SK-N-SH (cell line): ENCODE results near the gene DAB1. TPM values are rescaled to one million over a fixed set of nuclear protein-coding genes. Genes with fewer than 3 reads are reported as not detected.

Experiments used
- CTCF ChIA-PET: fragments of 300-600, 350-600 bp; formaldehyde crosslinking; extraction: SDS; loops from one replicate; lab custom pipeline; 2021; lab: Yijun Ruan, JAX
- POLR2A ChIA-PET: fragments of 350-600 bp; sonication (Branson Sonifier 250); formaldehyde crosslinking; extraction: SDS; loops from one replicate; lab custom pipeline; 2020; ENCODE audit warnings: antibody characterized with exemption, inconsistent platforms; lab: Yijun Ruan, JAX
- DNase-seq: peaks from one replicate; pipeline ENCODE4 v3.0.0; 2012
- H2AFZ ChIP-seq: fragments of 200-600 bp; sonication (generic); 2 replicates; pipeline ENCODE4 v1.8.1; 2016; ENCODE audit warnings: antibody characterized with exemption, mild to moderate bottlenecking, low read depth
- H3F3A ChIP-seq: fragments of 200-600 bp; sonication (generic); replicated peaks from 2 replicates; pipeline ENCODE3; 2016; ENCODE audit warnings: antibody characterized with exemption, mild to moderate bottlenecking; ENCODE audit not compliant: insufficient read depth
- H3K27ac ChIP-seq, 2 experiments: fragments of 200-500 bp in 1 of 2; fragments of 200-600 bp in 1 of 2; sonication (Bioruptor generic) in 1 of 2; sonication (generic), shearing (Covaris generic) in 1 of 2; 2 replicates each; pipeline versions ENCODE4 v1.5.1 to v1.6.1; 2014 to 2016; ENCODE audit warnings: low read depth in 2 of 2, inconsistent platforms in 1 of 2, low read length in 1 of 2, mild to moderate bottlenecking in 1 of 2, mixed read lengths in 1 of 2
- H3K27me3 ChIP-seq: fragments of 200-600 bp; sonication (generic), shearing (Covaris generic); 2 replicates; pipeline ENCODE4 v1.6.1; 2016; ENCODE audit warnings: mixed run types; ENCODE audit not compliant: insufficient read depth
- H3K36me3 ChIP-seq, 2 experiments: fragments of 200-500 bp in 1 of 2; fragments of 200-600 bp in 1 of 2; sonication (Bioruptor generic) in 1 of 2; sonication (generic) in 1 of 2; replicated peaks in 1 of 2; 2 replicates each; pipeline versions ENCODE3 to v1.5.1; 2014 to 2016; ENCODE audit warnings: low read length in 1 of 2, mild to moderate bottlenecking in 1 of 2; ENCODE audit not compliant: insufficient read depth in 2 of 2, control insufficient read depth in 1 of 2
- H3K4me1 ChIP-seq, 2 experiments: fragments of 200-500 bp in 1 of 2; fragments of 200-600 bp in 1 of 2; sonication (Bioruptor generic) in 1 of 2; sonication (generic), shearing (Covaris generic) in 1 of 2; 2 replicates each; pipeline versions ENCODE4 v1.5.1 to v1.6.1; 2014 to 2016; ENCODE audit warnings: low read depth in 1 of 2, low read length in 1 of 2, mixed run types in 1 of 2; ENCODE audit not compliant: insufficient read depth in 2 of 2, control insufficient read depth in 1 of 2
- H3K4me2 ChIP-seq: fragments of 200-600 bp; sonication (generic), shearing (Covaris generic); 2 replicates; pipeline ENCODE4 v1.6.1; 2017; ENCODE audit warnings: mixed run types
- H3K4me3 ChIP-seq, 2 experiments: fragments of 200-500 bp in 1 of 2; fragments of 200-600 bp in 1 of 2; sonication (Bioruptor generic) in 1 of 2; sonication (generic), shearing (Covaris generic) in 1 of 2; 2 replicates each; pipeline versions ENCODE4 v1.5.1 to v1.8.1; 2014 to 2016; ENCODE audit warnings: low read depth in 2 of 2, inconsistent platforms in 1 of 2, low read length in 1 of 2, mild to moderate bottlenecking in 1 of 2, mixed read lengths in 1 of 2, moderate library complexity in 1 of 2
- H3K79me2 ChIP-seq: fragments of 200-600 bp; sonication (generic); 2 replicates; pipeline ENCODE4 v1.8.1; 2017; ENCODE audit warnings: mild to moderate bottlenecking; ENCODE audit not compliant: insufficient read depth
- H3K9ac ChIP-seq: fragments of 200-600 bp; sonication (generic); 2 replicates; pipeline ENCODE4 v1.6.1; 2017; ENCODE audit warnings: mixed run types
- H3K9me2 ChIP-seq: fragments of 200-600 bp; sonication (generic); 2 replicates; pipeline ENCODE4 v1.6.1; 2017; ENCODE audit warnings: mixed run types
- H3K9me3 ChIP-seq: fragments of 200-600 bp; sonication (generic); 2 replicates; pipeline ENCODE4 v1.6.1; 2017; ENCODE audit warnings: mixed run types, mild to moderate bottlenecking, moderate library complexity
- H4K20me1 ChIP-seq: fragments of 200-600 bp; sonication (generic); 2 replicates; pipeline ENCODE4 v1.6.1; 2017; ENCODE audit warnings: mild to moderate bottlenecking, mixed run types; ENCODE audit not compliant: insufficient read depth
- CHD2 ChIP-seq: fragments of 150-350 bp; IDR thresholded peaks from 2 replicates; pipeline ENCODE4 v1.6.1; 2018; ENCODE audit warnings: low read length; ENCODE audit not compliant: partially characterized antibody
- EP300 ChIP-seq, 2 experiments: IDR thresholded peaks; 2 replicates each; pipeline versions ENCODE4 v1.4.0 to v1.6.1; 2012; ENCODE audit warnings: borderline replicate concordance in 1 of 2, low read depth in 1 of 2, low read length in 1 of 2
- FOSL2 ChIP-seq: IDR thresholded peaks from 2 replicates; pipeline ENCODE4 v1.4.0; 2012; ENCODE audit warnings: low read depth, mild to moderate bottlenecking, moderate library complexity, borderline replicate concordance
- FOXJ3 ChIP-seq: sonication (generic); formaldehyde crosslinking; IDR thresholded peaks from 2 replicates; pipeline ENCODE4 v1.5.1; 2020; ENCODE audit warnings: mild to moderate bottlenecking, missing genetic modification reagents
- FOXM1 ChIP-seq: IDR thresholded peaks from 2 replicates; pipeline ENCODE4 v1.4.0; 2012; ENCODE audit warnings: low read depth, mild to moderate bottlenecking
- GABPA ChIP-seq: IDR thresholded peaks from 2 replicates; pipeline ENCODE4 v1.4.0; 2012; ENCODE audit warnings: low read depth, mild to moderate bottlenecking
- GATA2 ChIP-seq: sonication (generic); formaldehyde crosslinking; IDR thresholded peaks from 2 replicates; pipeline ENCODE4 v1.5.0; 2020; ENCODE audit warnings: mild to moderate bottlenecking, missing genetic modification reagents
- MEF2A ChIP-seq: IDR thresholded peaks from 2 replicates; pipeline ENCODE4 v1.4.0; 2012; ENCODE audit warnings: low read depth, borderline replicate concordance
- MXI1 ChIP-seq: IDR thresholded peaks from 2 replicates; pipeline ENCODE4 v1.6.1; 2012; ENCODE audit warnings: mild to moderate bottlenecking, low read depth, low read length, improper control_type of control experiment
- NRF1 ChIP-seq: IDR thresholded peaks from 2 replicates; pipeline ENCODE4 v1.6.1; 2012; ENCODE audit warnings: low read depth, mild to moderate bottlenecking, low read length
- RCOR1 ChIP-seq: fragments of 150-350 bp; IDR thresholded peaks from 2 replicates; pipeline ENCODE4 v1.6.1; 2017; ENCODE audit warnings: antibody characterized with exemption, low read length
- RFX5 ChIP-seq: IDR thresholded peaks from 2 replicates; pipeline ENCODE4 v1.6.1; 2012; ENCODE audit warnings: mild to moderate bottlenecking, improper control_type of control experiment, low read length
- RXRA ChIP-seq: IDR thresholded peaks from 2 replicates; pipeline ENCODE4 v1.4.0; 2012; ENCODE audit warnings: low read depth, mild to moderate bottlenecking, borderline replicate concordance
- SIN3A ChIP-seq: IDR thresholded peaks from 2 replicates; pipeline ENCODE4 v1.6.1; 2012; ENCODE audit warnings: low read depth, mild to moderate bottlenecking, low read length, moderate library complexity, borderline replicate concordance
- TAF1 ChIP-seq: IDR thresholded peaks from 2 replicates; pipeline ENCODE4 v1.6.1; 2012; ENCODE audit warnings: low read depth, mild to moderate bottlenecking, low read length, moderate library complexity, borderline replicate concordance
- TCF12 ChIP-seq: IDR thresholded peaks from 2 replicates; pipeline ENCODE4 v1.4.0; 2012
- TEAD4 ChIP-seq: IDR thresholded peaks from 2 replicates; pipeline ENCODE4 v1.4.0; 2012; ENCODE audit warnings: mild to moderate bottlenecking, borderline replicate concordance; ENCODE audit not compliant: insufficient read depth
- WGBS: methylation state at CpG from one replicate; pipeline ENCODE4 v1.1.6; 2017; ENCODE audit warnings: low lambda C conversion rate; 5-methylcytosine and 5-hydroxymethylcytosine counted together
- polyA plus RNA-seq, 3 experiments: library from polyadenylated mRNA; depleted of rRNA; stranded (reverse); fragments of >200 nt; gene quantifications; 2 replicates each; pipeline ENCODE4 v1.2.3, GENCODE V29; 2012
- TF ChIP-seq, protein P1 (sequence below): IDR thresholded peaks from 2 replicates; pipeline ENCODE4 v1.4.0; 2012; ENCODE audit warnings: low read depth
- TF ChIP-seq, protein P2 (sequence below): fragments of 200-600 bp; sonication (generic); IDR thresholded peaks from 2 replicates; pipeline ENCODE4 v1.6.1; 2017; ENCODE audit warnings: antibody characterized with exemption, mild to moderate bottlenecking, moderate library complexity
- TF ChIP-seq, protein P3 (sequence below): fragments of 150-350 bp; IDR thresholded peaks from 2 replicates; pipeline ENCODE4 v1.6.1; 2016; ENCODE audit warnings: mild to moderate bottlenecking, low read depth, low read length
- TF ChIP-seq, protein P4 (sequence below): IDR thresholded peaks from 2 replicates; pipeline ENCODE4 v1.4.0; 2012; ENCODE audit warnings: low read depth, borderline replicate concordance

DAB1 gene
- polyA plus RNA-seq, 1 of the 3 experiments (the other 2 are of a cell fraction) = 2.9 TPM

DNA sequence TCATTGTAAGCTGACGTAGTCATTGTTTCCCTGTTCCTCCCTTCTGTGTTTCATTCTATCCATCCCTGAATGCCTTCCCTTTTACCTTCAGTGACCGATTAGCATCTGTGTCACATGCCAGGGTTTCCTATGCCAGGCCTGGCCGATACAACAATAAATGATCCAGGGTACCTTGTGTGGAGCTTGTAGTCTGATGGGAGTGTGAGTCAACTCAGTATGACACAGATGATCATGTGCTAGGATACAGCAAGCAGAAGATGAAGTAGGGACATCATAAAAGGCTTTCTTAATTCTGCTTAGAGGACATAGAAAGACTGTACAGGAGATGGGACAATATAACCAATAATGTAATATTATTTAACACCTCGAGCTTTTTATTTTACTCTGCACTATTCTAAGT is 294.0 kb downstream of the DAB1 start:
- Histone ChIP-seq H3K27ac (no peak overlapping the region), H3K4me2 (no peak overlapping the region), H3K36me3 (no peaks in the 10 kb centered on the region), H3K4me3 (no peak overlapping the region), H3K9ac (no peak overlapping the region), H3K9me2 (no peaks in the 10 kb centered on the region), H3K27me3 (no peaks in the 10 kb centered on the region), H4K20me1 (no peaks in the 10 kb centered on the region), H3K4me1 (peaks cover 3 to 8% of the 10 kb centered on the region in 2 experiments; a peak in 2 of 4 replicates), H3K9me3 (no peaks in the 10 kb centered on the region), H3K79me2 (no peaks in the 10 kb centered on the region), H2AFZ (no peak overlapping the region), H3F3A (peaks cover 19% of the 10 kb centered on the region)
- TF ChIP-seq TEAD4 (no peak), RXRA (no peak), MEF2A (no peak), SIN3A (no peak), GABPA (no peak), GATA2 (no peak), RFX5 (no peak), EP300 (IDR thresholded peaks at IDR 0.05; ENCODE audit: borderline replicate concordance in 1 of 2, low read depth in 1 of 2, low read length in 1 of 2) (no peak), CHD2 (no peak), FOSL2 (no peak), NRF1 (no peak), TAF1 (no peak)
- TF ChIP-seq, protein P1, sequence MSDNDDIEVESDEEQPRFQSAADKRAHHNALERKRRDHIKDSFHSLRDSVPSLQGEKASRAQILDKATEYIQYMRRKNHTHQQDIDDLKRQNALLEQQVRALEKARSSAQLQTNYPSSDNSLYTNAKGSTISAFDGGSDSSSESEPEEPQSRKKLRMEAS = no peak
- TF ChIP-seq, protein P2, sequence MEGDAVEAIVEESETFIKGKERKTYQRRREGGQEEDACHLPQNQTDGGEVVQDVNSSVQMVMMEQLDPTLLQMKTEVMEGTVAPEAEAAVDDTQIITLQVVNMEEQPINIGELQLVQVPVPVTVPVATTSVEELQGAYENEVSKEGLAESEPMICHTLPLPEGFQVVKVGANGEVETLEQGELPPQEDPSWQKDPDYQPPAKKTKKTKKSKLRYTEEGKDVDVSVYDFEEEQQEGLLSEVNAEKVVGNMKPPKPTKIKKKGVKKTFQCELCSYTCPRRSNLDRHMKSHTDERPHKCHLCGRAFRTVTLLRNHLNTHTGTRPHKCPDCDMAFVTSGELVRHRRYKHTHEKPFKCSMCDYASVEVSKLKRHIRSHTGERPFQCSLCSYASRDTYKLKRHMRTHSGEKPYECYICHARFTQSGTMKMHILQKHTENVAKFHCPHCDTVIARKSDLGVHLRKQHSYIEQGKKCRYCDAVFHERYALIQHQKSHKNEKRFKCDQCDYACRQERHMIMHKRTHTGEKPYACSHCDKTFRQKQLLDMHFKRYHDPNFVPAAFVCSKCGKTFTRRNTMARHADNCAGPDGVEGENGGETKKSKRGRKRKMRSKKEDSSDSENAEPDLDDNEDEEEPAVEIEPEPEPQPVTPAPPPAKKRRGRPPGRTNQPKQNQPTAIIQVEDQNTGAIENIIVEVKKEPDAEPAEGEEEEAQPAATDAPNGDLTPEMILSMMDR = no peak
- WGBS = 75% methylated on average over 4 of the region's 4 CpGs
- ChIA-PET POLR2A (no interaction called here), CTCF (no interaction called here)
- DNase-seq = no peak

DNA sequence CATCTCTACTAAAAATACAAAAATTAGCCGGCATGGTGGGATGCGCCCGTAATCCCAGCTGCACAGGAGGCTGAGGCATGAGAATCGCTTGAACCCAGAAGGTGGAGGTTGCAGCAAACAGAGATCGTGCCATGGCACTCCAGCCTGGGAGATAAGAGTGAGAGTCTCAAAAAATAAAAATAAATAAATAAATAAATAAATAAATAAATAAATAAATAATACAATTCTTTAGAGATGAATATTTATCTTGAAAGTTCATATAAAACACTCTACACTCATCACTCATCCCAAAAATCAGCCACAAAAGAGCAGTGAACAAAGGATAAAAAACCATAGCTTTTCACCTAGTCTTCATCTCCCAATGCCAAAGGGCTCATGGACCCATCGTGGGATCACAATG is 295.9 kb downstream of the DAB1 start:
- no peaks in the 10 kb centered on the region for H3K36me3 ChIP-seq
- TF ChIP-seq NRF1 (no peak), FOXM1 (no peak), TCF12 (no peak), GABPA (no peak), MXI1 (no peak), RCOR1 (no peak), FOXJ3 (no peak), GATA2 (no peak)
- TF ChIP-seq, protein P3, sequence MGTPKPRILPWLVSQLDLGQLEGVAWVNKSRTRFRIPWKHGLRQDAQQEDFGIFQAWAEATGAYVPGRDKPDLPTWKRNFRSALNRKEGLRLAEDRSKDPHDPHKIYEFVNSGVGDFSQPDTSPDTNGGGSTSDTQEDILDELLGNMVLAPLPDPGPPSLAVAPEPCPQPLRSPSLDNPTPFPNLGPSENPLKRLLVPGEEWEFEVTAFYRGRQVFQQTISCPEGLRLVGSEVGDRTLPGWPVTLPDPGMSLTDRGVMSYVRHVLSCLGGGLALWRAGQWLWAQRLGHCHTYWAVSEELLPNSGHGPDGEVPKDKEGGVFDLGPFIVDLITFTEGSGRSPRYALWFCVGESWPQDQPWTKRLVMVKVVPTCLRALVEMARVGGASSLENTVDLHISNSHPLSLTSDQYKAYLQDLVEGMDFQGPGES = no peak
- TF ChIP-seq, protein P4, sequence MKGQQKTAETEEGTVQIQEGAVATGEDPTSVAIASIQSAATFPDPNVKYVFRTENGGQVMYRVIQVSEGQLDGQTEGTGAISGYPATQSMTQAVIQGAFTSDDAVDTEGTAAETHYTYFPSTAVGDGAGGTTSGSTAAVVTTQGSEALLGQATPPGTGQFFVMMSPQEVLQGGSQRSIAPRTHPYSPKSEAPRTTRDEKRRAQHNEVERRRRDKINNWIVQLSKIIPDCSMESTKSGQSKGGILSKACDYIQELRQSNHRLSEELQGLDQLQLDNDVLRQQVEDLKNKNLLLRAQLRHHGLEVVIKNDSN = no peak
- TF ChIP-seq, all 33 proteins: peak for 0
- Histone ChIP-seq H3K4me3 (no peak overlapping the region), H2AFZ (no peak overlapping the region), H3K27me3 (no peaks in the 10 kb centered on the region), H3K27ac (no peak overlapping the region), H3K4me2 (no peak overlapping the region), H3F3A (peaks cover 13% of the 10 kb centered on the region), H3K79me2 (no peaks in the 10 kb centered on the region), H3K4me1 (peaks cover 3 to 4% of the 10 kb centered on the region in 2 experiments; a peak in 2 of 4 replicates), H3K9ac (no peak overlapping the region), H3K9me2 (no peaks in the 10 kb centered on the region), H4K20me1 (no peaks in the 10 kb centered on the region), H3K9me3 (no peaks in the 10 kb centered on the region)
- ChIA-PET POLR2A (no interaction called here), CTCF (no interaction called here)
- WGBS = 88% methylated on average over 6 of the region's 6 CpGs
- no peak for DNase-seq
